ENCODE results near the gene CNTRL.

DNA sequence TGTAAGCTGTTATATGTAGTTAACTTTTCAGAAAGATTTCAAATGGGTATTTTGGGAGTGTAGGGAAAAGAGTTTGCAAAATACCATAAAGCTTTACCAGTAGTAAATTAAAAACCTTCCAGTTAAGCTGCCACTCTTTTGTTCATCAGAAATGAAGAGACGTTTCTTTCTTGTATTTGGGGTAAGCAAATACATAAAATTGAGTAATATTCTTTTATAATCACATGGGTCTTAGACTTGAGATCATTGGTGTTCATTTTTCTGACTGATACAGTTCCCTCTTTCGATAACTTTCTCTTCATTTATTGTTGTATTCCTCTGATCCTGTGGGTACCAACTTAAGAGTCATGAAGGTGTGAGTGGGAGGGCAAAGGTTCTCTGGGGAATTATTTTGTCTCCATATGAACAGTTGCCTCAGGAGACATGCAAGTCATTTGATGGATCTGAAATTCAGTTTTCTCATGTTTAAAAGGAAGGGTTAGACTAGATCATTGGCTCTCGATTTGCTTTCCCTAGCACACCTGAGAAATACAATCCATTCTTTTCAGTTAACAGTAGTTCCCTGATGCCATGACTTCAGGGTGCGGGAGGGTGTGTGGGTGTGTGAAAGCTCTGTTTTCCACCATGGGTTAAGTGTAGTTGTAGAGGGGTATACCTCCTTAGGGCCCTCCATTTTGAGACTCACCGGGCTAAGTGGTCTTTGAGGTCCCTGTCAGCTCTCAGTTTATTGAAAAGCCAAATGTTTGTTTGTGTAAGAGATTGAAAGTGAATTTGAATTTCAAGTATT is 47.7 kb downstream of the CNTRL start:
- TF ChIP-seq POLR2A (IDR thresholded peaks at IDR 0.05), result no peak
- TF ChIP-seq CTCF (IDR thresholded peaks at IDR 0.05), result no peak
